H1 (cell line): ENCODE measurements around the gene SHROOM2. TPM values are rescaled to one million over a fixed set of nuclear protein-coding genes. Genes with fewer than 3 reads are reported as not detected.

ENCODE experiments used
- USF2 ChIP-seq: IDR thresholded peaks from 2 replicates; pipeline ENCODE4 v1.6.1; 2011; ENCODE audit warnings: low read length, improper control_type of control experiment
- polyA plus RNA-seq, 7 experiments: library from polyadenylated mRNA; depleted of rRNA in 3 of 7; stranded (reverse) in 5 of 7; unstranded in 2 of 7; fragments of >200 nt in 5 of 7; fragments of 200-250 nt in 2 of 7; gene quantifications; 1 replicate in 5 of 7; 2 replicates in 1 of 7; 4 replicates in 1 of 7; pipeline versions ENCODE4 v1.2.1 to v1.2.3, GENCODE V29; 2011 to 2013; ENCODE audit warnings: missing spikeins in 2 of 7, mixed read lengths in 2 of 7
- total RNA-seq: library from RNA; stranded (reverse); fragmentation: NEBNext Ultra II Directional; extraction: Animal tissue kit (Norgen Biotek cat#: 25700); gene quantifications from 2 replicates; pipeline ENCODE4 v1.2.1, GENCODE V29; 2021

SHROOM2 gene
- total and polyA plus RNA-seq, 2 of the 8 experiments (the other 6 are each of a cell fraction or from before 2014, with no cell fraction given): 3.4 to 14.2 TPM

- no peak for TF ChIP-seq USF2
Measured at GRCh38 chrX:9790866-9791265, 4.6 kb downstream of the SHROOM2 start (continued).
